NCI-H1436 treated with DMSO at 0.1 percent for 48 hours (cell line): ENCODE results near the gene ZNF222.

Experiments used
- DNase-seq: peaks from one replicate; lab custom pipeline; 2025; lab: John Stamatoyannopoulos, UW

The ZNF222 gene

GRCh38 chr19:44025217-44025936, at the start of gene ZNF222:
TSS of gene ZNF222 (plus strand) at chr19:44025379. CDS start at chr19:44025437, 58 bp downstream.
- DNase-seq, result peak; percentile 19

DNA sequence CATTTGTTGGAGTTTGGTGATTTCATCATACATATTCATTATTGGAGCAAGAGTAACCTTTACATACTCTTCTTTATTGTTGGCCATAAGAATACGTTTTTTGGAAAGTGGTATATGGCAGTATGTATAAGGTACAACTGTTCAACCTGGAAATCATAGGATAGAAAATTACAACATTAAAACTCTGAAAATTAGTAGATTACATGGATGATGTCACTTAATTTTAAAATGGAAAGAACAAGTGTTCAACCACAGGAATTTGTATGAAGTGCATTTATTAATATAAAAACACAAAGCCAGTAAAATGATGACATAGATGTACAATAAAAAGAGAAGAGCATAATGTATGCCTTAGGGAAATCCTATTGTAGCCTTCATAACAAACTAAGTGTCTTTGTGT, 48.4 kb upstream of the ZNF222 start:
- no peak for DNase-seq

GRCh38 chr19:43983544-43983911, 41.7 kb upstream of the ZNF222 start:
- DNase-seq, result no peak

DNA sequence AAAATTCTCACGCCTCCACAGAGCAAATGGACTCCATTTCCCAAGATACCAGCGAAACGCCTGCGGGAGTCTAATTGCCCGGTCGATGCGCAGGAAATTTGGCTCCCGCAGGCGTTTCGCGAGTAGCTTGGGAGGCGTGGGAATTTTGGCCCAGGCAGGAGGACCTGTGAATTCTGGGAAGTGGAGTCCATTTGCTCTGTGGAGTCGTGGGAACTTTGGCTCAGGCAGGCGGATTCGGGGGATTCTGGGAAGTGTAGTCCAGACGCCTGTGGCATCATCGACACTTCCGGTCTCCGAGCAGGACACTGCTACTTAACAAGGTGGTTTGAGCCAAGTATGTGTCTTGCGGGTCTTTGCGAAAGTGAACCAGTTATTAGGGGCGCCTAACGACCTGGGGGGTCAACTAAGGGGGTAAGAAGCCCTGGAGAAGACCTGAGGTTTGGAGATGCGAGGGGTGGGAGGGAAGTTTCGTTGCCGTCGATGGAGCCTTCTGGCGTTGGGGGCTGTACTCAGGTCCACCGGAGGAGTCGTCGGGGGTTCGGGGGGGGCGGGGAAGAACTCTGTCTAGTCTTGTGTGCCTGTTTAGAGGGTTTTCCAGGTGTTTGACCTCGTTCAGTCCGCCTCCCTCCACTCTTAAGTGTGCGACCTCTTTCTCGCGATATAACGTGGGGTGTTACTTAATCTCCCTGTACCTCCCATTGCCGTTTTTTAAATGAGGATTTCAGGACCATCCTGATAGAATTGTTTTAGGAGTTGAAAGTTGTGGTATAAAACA, 41.1 kb upstream of the ZNF222 start, which contains the start of gene ZNF155:
TSS of gene ZNF155 (plus strand) at position 277 of the 775 bp plus-strand sequence. CDS start 4,356 bp downstream, outside the sequence.
- DNase-seq, result peak; percentile 83

DNA sequence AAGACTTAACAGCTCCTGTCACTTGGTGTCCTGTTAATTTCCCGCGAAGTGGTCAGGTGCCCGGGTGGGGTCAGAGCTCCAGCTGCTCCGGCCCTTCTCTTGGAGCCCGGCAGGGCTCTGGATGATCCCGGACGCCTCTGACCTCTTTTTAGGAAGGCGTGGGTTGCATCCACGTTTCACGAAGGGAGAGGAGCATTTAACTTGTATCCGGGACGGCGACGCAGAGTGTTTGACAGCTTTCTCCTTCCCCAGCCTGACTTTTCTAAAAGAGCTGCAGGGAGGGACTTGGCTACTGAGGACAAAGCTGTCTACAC, 40.5 kb upstream of the ZNF222 start:
- DNase-seq, result no peak

DNA sequence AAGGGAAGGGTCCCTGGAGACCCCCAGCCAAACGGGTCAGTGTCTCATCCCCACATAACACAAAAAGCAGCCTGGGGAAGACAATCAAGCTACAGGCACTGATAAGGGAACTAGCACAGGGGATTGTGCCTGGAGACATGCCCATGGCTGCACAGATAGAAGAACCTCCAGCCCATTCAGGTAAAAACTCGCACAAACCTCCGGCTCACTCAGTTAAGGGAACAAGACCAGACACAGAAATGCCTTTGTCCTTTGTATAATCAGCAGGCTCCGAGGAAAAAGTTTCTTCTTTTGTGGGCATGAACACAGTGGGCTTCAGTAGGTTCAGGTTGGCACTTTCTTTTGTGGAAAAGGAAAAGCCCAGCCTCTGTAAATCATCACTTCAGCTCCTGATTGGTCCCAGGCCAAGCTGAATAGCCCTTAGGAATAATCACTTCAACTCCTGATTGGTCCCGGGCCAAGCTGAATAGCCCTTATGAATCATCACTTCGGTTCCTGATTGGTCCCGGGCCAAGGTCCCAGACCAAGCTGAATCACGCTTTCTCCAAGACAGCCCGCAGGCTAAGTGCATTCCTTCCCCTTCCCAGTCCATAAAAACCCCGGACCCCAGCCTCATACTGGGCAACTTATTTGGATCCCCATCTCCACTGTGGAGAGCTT, 27.4 kb upstream of the ZNF222 start:
- DNase-seq, result no peak

GRCh38 chr19:44002212-44002565, 23.0 kb upstream of the ZNF222 start:
- DNase-seq, result no peak

DNA sequence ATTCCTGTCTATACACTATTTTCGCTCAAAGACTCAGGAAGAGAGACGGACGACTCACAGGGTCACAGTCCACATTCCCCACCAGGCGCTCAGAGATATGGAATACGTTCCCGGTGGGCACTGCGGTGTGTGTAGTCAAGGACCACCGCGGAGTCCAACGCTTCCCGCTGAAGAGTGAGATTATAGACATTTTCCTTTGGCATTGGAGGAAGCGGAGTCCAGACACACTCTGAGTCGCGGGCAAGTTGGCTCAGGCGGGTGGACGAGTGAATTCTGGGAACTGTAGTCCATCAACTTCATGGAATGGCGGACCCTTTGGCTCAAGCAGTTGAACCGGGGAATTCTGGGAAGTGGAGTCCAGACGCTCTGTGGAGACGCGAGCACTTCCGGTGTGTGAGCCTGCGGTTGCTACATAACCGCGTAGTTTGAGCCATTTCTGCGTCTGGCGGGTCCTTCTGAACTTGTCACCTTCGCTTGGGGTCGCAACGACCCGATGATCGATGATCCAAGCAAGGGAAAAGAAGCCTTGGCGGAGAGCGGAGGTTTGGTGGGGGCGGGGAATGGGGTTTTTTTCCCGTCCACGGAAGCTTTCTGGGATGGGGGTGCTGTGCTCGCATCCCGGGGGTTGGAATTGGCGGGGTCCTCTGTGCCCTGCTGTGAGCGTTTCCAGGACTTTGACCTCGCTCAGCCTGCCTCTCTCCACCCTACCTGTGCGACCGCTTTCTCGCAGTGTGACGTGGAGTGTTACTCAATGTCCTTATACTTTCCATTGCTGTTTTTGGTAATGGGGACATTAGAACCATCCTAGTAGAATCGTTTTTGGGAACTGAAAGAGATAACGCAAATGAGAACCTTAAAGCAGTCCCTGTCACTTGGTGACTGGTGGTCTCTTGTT, 22.4 kb upstream of the ZNF222 start, which contains the start of gene ZNF230:
TSS of gene ZNF230 (plus strand) at position 392 of the 895 bp plus-strand sequence. CDS start 4,122 bp downstream, outside the sequence.
- DNase-seq, result peak; percentile 73

- no peak for DNase-seq
Observed at GRCh38 chr19:44003461-44004009, 21.6 kb upstream of the ZNF222 start.

DNA sequence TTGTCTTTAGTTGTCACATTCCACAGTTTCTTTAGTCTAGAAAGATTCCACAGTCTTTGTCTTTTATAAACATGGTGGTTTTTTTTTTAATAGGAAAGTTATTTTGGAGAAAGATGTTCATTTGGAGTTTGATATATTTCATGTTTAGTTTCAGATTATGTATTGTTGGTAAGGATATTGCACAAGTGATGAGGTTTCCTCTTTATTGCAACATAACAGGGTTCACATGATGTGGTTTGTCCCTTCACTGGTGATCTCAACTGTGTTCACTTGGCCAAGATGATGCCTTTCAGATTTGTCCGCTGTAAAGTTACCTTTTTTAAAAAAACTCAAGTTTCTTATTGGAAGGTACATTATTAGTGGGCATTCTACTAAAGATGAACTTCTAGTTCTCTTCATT, 19.2 kb upstream of the ZNF222 start:
- DNase-seq, result no peak

GRCh38 chr19:44007473-44007872, 17.7 kb upstream of the ZNF222 start:
- DNase-seq, result no peak

DNA sequence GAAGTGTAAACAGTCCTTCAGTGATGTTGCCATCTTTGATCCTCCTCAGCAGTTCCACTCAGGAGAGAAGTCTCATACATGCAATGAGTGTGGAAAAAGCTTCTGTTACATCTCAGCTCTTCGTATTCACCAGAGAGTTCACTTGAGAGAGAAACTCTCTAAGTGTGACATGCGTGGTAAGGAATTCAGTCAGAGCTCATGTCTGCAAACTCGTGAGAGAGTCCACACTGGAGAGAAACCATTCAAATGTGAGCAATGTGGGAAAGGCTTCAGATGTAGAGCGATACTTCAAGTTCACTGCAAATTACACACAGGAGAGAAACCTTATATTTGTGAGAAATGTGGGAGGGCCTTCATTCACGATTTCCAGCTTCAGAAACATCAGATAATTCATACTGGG, 14.7 kb upstream of the ZNF222 start:
- DNase-seq, result no peak

DNA sequence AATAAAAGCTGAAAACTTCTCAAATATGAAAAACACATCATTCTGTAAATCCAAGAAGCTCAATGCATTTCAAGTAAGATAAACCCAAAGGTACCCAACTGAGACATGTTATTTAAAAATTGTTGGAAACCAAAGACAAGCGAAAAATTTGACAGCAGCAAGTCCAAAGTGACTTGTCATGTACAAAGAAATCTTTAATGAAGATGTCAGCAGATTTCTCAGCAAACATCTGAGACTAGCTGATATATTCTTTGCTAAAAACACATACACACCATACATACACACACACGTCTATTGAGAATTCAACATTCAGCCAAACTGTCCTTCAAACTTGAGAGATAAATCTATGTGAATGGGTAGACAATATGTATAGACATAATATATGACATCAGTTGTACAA, 5.7 kb upstream of the ZNF222 start:
- DNase-seq, result no peak

DNA sequence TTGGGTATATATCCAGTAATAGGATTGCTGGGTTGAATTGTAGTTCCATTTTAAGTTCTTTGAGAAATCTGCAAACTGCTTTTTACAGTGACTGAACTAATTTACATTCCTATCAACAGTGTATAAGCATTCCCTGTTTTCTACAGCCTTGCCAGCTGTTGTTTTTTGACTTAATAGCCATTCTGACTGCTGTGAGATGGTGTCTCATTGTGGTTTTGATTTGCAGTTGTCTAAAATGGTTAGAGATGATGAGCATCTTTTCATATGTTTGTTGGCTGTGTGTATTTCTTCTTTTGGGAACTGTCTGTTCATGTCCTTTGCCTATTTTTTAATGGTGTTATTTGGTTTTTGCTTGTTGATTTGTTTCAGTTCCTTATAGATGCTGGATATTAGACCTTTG, 4.0 kb upstream of the ZNF222 start:
- DNase-seq, result no peak

DNA sequence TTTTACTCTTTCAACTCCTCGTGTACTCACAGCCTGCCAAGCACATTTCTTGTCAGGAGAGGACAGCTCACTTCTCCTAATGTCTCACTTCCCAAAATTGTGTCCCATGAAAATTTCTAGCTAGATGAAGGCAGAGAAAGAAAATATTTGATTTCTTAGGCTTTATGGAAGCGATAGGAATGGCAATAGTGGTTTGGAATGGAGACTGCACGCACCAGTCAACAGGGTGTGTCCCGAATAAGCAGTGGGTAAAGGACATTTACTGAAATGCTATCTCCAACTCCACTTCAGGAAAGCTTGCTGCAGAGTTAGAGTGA, 321 bp upstream of the ZNF222 start:
- no peak for DNase-seq

DNA sequence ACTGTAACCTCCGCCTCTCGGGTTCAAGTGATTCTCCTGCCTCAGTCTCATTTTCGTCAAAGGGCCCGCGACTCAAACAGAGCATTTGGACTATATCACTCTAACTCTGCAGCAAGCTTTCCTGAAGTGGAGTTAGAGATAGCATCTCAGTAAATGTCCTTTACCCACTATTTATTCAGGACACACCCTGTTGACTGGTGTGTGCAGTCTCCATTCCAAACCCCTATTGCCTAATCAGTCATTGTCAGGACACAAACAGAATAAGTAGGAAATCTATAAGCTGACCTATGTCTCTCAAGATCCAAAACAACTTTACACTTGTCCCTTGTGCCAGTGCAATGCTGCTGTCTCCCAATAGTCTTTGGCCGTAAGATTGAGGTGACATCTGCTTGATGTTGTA, 1.4 kb downstream of the ZNF222 start:
- no peak for DNase-seq

DNA sequence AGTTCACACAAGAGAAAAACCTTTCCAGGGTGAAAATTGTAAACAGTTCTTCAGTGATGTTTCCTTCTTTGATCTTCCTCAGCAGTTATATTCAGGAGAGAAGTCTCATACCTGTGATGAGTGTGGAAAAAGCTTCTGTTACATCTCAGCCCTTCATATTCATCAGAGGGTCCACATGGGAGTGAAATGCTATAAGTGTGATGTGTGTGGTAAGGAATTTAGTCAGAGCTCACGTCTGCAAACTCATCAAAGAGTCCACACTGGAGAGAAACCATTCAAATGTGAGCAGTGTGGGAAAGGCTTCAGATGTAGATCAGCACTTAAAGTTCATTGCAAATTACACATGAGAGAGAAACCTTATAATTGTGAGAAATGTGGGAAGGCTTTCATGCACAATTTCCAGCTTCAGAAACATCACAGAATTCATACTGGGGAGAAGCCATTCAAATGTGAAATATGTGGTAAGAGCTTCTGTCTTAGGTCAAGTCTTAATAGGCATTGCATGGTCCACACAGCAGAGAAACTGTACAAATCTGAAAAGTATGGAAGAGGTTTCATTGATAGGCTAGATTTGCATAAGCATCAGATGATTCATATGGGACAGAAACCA, 6.9 kb downstream of the ZNF222 start:
- DNase-seq, result no peak

DNA sequence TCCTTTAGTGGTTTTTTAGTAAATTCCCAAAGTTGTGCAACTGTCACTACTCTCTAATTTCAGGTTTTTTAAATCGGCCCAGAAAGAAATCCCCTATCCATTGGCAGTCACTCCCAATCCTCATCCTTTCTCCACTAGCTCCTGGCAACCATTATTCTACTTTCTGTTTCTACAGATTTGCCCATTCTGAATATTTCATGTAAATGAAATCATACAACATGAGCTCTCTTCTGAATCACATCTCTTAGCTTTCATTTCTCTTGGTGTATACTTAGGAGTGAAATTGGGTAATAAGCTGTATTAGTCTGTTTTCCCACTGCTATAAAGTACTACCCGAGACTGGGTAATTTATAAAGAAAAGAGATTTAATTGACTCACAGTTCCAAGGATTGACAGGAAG, 17.0 kb downstream of the ZNF222 start:
- no peak for DNase-seq

GRCh38 chr19:44050740-44051649, 25.8 kb downstream of the ZNF222 start:
- DNase-seq, result peak; percentile 5

DNA sequence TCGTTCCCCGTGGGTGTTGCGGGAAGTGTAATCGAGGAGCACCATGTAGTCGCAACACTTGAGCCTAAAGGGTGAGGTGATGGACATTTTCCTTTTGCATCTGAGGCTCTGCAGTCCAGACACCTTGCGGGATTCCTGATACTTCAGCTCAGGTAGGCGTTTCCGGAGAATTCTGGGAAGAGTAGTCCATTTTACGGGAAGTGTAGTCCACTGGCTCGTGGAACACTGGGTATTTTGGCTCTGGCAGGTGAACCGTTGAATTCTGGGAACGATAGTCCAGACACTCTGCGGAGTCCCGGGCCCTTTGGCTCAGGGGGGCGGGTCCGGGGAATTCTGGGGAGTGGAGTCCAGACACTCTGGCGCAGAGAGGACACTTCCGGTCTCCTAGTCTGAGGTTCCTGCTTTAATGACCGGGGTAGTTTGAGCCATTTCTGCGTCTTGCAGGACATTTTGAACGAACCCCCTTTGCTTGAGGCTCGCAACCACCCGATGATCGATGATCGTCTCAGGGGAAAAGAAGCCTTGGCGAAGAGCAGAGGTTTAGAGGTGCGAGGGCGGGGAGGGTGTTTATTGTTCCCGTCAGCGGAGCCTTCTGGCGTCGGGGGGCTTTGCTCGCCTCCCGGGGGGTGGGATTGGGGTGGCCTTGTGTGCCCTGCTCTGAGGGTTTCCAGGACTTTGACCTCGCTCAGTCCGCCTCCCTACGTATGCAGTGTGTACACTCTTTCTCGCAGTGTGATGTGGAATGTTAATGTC, 26.6 kb downstream of the ZNF222 start, which contains the start of gene ZNF223:
TSS of gene ZNF223 (plus strand) at position 387 of the 753 bp plus-strand sequence. CDS start 3,141 bp downstream, outside the sequence.
- peak; percentile 86 for DNase-seq
